Upper lobe of left lung (tissue), 6 donors: ENCODE measurements around the gene SLC6A1. TPM values are rescaled to one million over a fixed set of nuclear protein-coding genes. Genes with fewer than 3 reads are reported as not detected.

ENCODE experiments used
- ATAC-seq, 2 donors: fragments of 200-7000 bp; cut with Tn5 transposase; one replicate each; pipeline ENCODE4 v1.9.1; 2022; ENCODE audit warnings: mild to moderate bottlenecking in 2 of 2, moderate library complexity in 2 of 2; ENCODE audit not compliant: low FRiP score in 2 of 2
- DNase-seq, 2 donors: peaks; one replicate each; pipeline ENCODE4 v3.0.0-alpha.2; 2019 to 2020
- H3K27ac ChIP-seq, 4 donors: fragments of 200-600 bp; sonication (generic); one replicate each; pipeline ENCODE4 v1.5.1; 2016 to 2019
- H3K27me3 ChIP-seq, 4 donors: fragments of 200-600 bp; sonication (generic); one replicate each; pipeline ENCODE4 v1.5.1; 2017 to 2019
- H3K36me3 ChIP-seq, 4 donors: fragments of 200-600 bp; sonication (generic); one replicate each; pipeline ENCODE4 v1.5.1; 2016 to 2019
- H3K4me1 ChIP-seq, 4 donors: fragments of 200-600 bp; sonication (generic); one replicate each; pipeline ENCODE4 v1.5.1; 2018 to 2019
- H3K4me3 ChIP-seq, 4 donors: fragments of 200-600 bp; sonication (generic); one replicate each; pipeline ENCODE4 v1.5.1; 2017 to 2019; ENCODE audit warnings: mild to moderate bottlenecking in 2 of 4, moderate library complexity in 1 of 4
- H3K9me3 ChIP-seq, 4 donors: fragments of 200-600 bp; sonication (generic); one replicate each; pipeline ENCODE4 v1.5.1; 2018 to 2019
- EP300 ChIP-seq, 4 donors: sonication (generic); formaldehyde crosslinking; IDR thresholded peaks; one replicate each; pipeline ENCODE4 v1.5.1; 2017; ENCODE audit warnings: antibody characterized with exemption in 4 of 4, control low read depth in 2 of 4
- POLR2A ChIP-seq, 4 donors: fragments of 450-650 bp; IDR thresholded peaks; one replicate each; pipeline ENCODE4 v1.5.1; 2016 to 2017; ENCODE audit warnings: antibody characterized with exemption in 4 of 4, mild to moderate bottlenecking in 2 of 4
- POLR2AphosphoS5 ChIP-seq, 2 donors: sonication (generic); formaldehyde crosslinking; IDR thresholded peaks; one replicate each; pipeline ENCODE4 v1.5.1; 2017; ENCODE audit warnings: antibody characterized with exemption in 2 of 2
- WGBS, 2 donors: methylation state at CpG; one replicate each; pipeline ENCODE4 v1.1.5; 2017 to 2018; 5-methylcytosine and 5-hydroxymethylcytosine counted together
- total RNA-seq, 6 donors: library from RNA; depleted of rRNA in 4 of 6; stranded (reverse); fragments of >200 nt in 4 of 6; gene quantifications; one replicate each; pipeline versions ENCODE4 v1.1.0 to v1.2.1, GENCODE V29; 2016 to 2021
- TF ChIP-seq, protein P1 (sequence below), 6 experiments: fragments of 450-650 bp in 4 of 6; fragments of 200-600 bp in 2 of 6; sonication (generic) in 2 of 6; IDR thresholded peaks; one replicate each; pipeline ENCODE4 v1.5.1; 2016 to 2019; ENCODE audit warnings: antibody characterized with exemption in 6 of 6
- donor health status: DM: no; HTN: no; CAD: no; lungs with moderate emphysema.
- donor health status: DM: no; HTN: yes; CAD: no; lungs with severe emphysema.

SLC6A1 gene
- total RNA-seq, 6 donors from 2014 or later: 0.46 to 11.5 (median 0.88) TPM

DNA sequence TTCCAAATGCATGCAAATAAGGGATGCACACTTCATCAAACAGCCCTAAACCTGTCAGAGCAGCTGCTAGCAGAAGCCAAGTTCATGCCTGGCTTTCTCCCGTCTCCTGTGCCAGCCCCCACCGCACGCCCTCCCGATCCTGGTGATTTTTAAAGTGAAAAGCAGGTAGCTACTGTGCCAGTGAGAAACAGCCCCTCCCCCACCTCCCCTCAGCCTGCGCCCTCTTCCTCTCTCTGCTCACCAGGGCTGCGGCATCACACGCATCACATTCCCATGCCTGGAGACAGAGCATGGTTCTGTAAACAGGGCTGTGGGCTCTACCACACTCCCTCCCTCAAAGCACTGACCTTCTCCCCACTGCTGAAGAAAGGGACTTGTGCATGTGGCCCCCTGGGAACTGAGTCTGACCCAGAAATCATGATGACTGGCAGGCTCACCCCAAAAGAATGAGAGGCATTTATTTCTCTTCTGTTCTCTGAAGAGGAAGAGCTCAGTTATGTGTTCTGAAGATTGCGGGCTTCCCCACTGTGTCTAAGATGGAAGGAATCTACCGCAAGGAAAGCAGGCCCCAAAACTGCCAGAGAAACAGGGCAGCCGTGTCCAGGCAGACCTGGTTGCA is 14.5 kb upstream of the SLC6A1 start:
- H3K36me3 ChIP-seq: no peaks in the 10 kb centered on the region
- no peak for ATAC-seq
- H3K4me3 ChIP-seq: no peak overlapping the region
- DNase-seq: no peak
- TF ChIP-seq EP300 (IDR thresholded peaks at IDR 0.05) (no peak), POLR2AphosphoS5 (IDR thresholded peaks at IDR 0.05) (no peak), POLR2A (IDR thresholded peaks at IDR 0.05) (no peak)
- TF ChIP-seq, protein P1, sequence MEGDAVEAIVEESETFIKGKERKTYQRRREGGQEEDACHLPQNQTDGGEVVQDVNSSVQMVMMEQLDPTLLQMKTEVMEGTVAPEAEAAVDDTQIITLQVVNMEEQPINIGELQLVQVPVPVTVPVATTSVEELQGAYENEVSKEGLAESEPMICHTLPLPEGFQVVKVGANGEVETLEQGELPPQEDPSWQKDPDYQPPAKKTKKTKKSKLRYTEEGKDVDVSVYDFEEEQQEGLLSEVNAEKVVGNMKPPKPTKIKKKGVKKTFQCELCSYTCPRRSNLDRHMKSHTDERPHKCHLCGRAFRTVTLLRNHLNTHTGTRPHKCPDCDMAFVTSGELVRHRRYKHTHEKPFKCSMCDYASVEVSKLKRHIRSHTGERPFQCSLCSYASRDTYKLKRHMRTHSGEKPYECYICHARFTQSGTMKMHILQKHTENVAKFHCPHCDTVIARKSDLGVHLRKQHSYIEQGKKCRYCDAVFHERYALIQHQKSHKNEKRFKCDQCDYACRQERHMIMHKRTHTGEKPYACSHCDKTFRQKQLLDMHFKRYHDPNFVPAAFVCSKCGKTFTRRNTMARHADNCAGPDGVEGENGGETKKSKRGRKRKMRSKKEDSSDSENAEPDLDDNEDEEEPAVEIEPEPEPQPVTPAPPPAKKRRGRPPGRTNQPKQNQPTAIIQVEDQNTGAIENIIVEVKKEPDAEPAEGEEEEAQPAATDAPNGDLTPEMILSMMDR (IDR thresholded peaks at IDR 0.05): no peak
- 58 to 62% methylated on average over 10 of the region's 10 CpGs for WGBS, 2 donors
- H3K27me3 ChIP-seq: no peaks in the 10 kb centered on the region
- peaks cover 6 to 12% (median 8%) of the 10 kb centered on the region in 4 donors for H3K4me1 ChIP-seq
- H3K9me3 ChIP-seq: no peaks in the 10 kb centered on the region
- H3K27ac ChIP-seq: no peak overlapping the region

DNA sequence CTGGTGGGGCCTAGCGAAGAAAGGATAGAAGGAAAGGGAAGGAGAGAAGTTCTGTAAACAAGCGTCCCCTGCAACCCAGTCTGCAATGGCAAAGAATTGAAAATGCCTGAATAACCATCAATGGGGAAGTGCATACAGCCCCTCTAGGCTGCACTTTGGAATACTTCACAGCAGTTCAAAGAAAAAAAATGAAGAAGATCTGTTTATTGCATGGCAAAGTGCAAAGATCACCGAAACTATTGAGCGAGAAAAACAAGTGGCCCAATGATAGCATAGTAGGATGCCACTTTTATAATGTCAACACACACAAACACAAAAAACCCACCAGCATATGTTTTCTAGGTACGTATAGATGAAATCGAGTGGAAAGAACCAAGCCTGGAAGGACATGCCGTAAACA is 13.6 kb upstream of the SLC6A1 start:
- TF ChIP-seq POLR2A (IDR thresholded peaks at IDR 0.05) (no peak), EP300 (IDR thresholded peaks at IDR 0.05) (no peak), POLR2AphosphoS5 (IDR thresholded peaks at IDR 0.05) (no peak)
- TF ChIP-seq, protein P1 (IDR thresholded peaks at IDR 0.05): no peak
- Histone ChIP-seq H3K9me3 (no peaks in the 10 kb centered on the region), H3K4me1 (peaks cover 6 to 20% (median 14%) of the 10 kb centered on the region in 4 donors), H3K27ac (no peak overlapping the region), H3K27me3 (no peaks in the 10 kb centered on the region), H3K36me3 (no peaks in the 10 kb centered on the region), H3K4me3 (no peak overlapping the region)
- WGBS, 2 donors: 87 to 93% methylated on average over 7 of the region's 7 CpGs
- DNase-seq: no peak
- no peak for ATAC-seq

DNA sequence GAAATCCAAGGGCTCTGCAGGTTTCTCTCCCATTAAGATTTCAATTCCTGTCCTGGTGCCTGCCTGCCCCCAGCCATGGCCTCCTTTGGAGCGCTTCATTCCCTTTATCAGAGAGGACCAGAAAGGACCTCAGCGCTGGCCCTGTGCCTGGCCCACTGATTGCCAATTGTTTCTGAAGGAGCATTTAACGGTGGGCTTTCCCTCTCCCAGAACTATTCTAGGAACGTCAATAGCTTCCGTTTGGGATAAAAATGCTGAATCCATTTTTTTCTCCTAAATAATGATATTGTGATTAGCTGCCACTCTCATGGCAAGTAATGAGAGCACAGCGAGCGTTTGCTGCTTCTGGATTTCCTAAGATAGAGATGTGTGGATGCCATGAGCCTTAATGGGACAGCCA is 12.2 kb upstream of the SLC6A1 start:
- no peak for ATAC-seq
- 77 to 81% methylated on average over 7 of the region's 7 CpGs for WGBS, 2 donors
- H3K27me3 ChIP-seq: no peaks in the 10 kb centered on the region

DNA sequence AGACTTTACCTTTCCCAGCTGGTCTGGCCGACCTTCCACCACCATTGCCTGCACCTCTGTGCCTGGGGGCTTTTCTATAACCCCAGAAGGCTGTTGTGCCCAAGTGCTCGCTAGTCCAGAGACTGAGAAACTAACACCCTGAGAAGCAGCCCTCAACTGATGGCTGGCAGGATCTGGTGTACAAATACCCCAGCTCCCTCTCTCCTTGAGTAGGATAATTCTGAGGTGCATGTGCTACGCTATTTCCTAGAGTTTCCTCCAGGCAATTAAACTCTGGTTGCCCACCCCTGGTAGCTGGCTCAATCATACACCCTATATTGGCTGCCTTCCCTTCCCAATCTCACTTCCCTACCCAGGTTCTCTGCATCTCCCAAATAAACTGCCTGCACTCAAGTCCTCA is 11.5 kb upstream of the SLC6A1 start:
- ATAC-seq (no peak), DNase-seq (no peak)
- no peaks in the 10 kb centered on the region for H3K9me3 ChIP-seq
- H3K27me3 ChIP-seq: no peaks in the 10 kb centered on the region
- H3K36me3 ChIP-seq: no peaks in the 10 kb centered on the region
- no peak overlapping the region for H3K4me3 ChIP-seq
- no peak overlapping the region for H3K27ac ChIP-seq
- TF ChIP-seq, protein P1 (IDR thresholded peaks at IDR 0.05): no peak
- H3K4me1 ChIP-seq: peaks cover 6 to 20% (median 14%) of the 10 kb centered on the region in 4 donors
- WGBS, 2 donors: 64 to 75% methylated on average over 3 of the region's 3 CpGs

More for the DNA sequence above, 12.2 kb upstream of the SLC6A1 start:
- TF ChIP-seq, protein P1 (IDR thresholded peaks at IDR 0.05): no peak
- TF ChIP-seq EP300 (IDR thresholded peaks at IDR 0.05) (no peak), POLR2AphosphoS5 (IDR thresholded peaks at IDR 0.05) (no peak), POLR2A (IDR thresholded peaks at IDR 0.05) (no peak)
- no peak overlapping the region for H3K27ac ChIP-seq
- H3K4me1 ChIP-seq: peaks cover 6 to 20% (median 14%) of the 10 kb centered on the region in 4 donors
- no peaks in the 10 kb centered on the region for H3K36me3 ChIP-seq
- no peaks in the 10 kb centered on the region for H3K9me3 ChIP-seq
- no peak for DNase-seq
- no peak overlapping the region for H3K4me3 ChIP-seq

DNA sequence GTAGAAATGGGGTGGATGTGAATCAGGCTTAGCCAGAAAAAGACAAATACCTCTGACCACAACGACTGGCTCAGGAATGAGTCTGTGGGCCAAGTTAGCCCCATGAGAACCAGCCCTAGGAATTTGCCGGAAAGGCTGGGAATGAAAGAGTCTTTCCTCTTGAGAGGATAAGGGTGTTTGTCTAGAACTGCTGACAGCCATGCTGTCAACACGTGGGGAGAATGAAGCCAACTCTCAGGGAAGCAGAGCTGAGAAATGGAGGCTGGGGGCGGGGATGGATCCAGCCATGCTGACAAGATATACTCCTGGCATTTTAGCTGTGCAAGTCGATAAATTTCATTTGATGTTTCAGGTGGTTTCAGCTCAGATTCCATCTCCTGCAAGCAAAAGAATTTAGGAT is 10.6 kb upstream of the SLC6A1 start:
- H3K27ac ChIP-seq: no peak overlapping the region
- TF ChIP-seq POLR2A (IDR thresholded peaks at IDR 0.05) (no peak), EP300 (IDR thresholded peaks at IDR 0.05) (no peak), POLR2AphosphoS5 (IDR thresholded peaks at IDR 0.05) (no peak)
- TF ChIP-seq, protein P1 (IDR thresholded peaks at IDR 0.05): no peak
- ATAC-seq (peak in 1 of 2 donors; percentile 44), DNase-seq (no peak)
- H3K4me1 ChIP-seq: peaks cover 6 to 20% (median 14%) of the 10 kb centered on the region in 4 donors
- H3K27me3 ChIP-seq: no peaks in the 10 kb centered on the region
- no peak overlapping the region for H3K4me3 ChIP-seq
- H3K36me3 ChIP-seq: no peaks in the 10 kb centered on the region
- 49 to 50% methylated on average over 5 of the region's 5 CpGs for WGBS, 2 donors
- no peaks in the 10 kb centered on the region for H3K9me3 ChIP-seq
